Gastrocnemius medialis (tissue), 4 donors: ENCODE data around the gene DCP1B.

Experiments used
- CTCF ChIP-seq, 5 experiments: fragments of 450-650 bp in 3 of 5; fragments of 200-600 bp in 2 of 5; sonication (generic) in 2 of 5; IDR thresholded peaks in 4 of 5; conservative IDR thresholded peaks in 1 of 5; 1 replicate in 4 of 5; 2 replicates in 1 of 5; pipeline ENCODE4 v1.5.1; 2016 to 2019; ENCODE audit warnings: antibody characterized with exemption in 5 of 5, mild to moderate bottlenecking in 3 of 5, moderate library complexity in 3 of 5
- POLR2A ChIP-seq, 2 donors: fragments of 450-650 bp; IDR thresholded peaks; one replicate each; pipeline ENCODE4 v1.6.1; 2017; ENCODE audit warnings: antibody characterized with exemption in 2 of 2, mild to moderate bottlenecking in 2 of 2, moderate library complexity in 2 of 2

- no peak for TF ChIP-seq CTCF (IDR thresholded peaks at IDR 0.05 in 4 of 5, conservative IDR thresholded peaks at IDR 0.05 in 1 of 5)
- no peak for TF ChIP-seq POLR2A (IDR thresholded peaks at IDR 0.05)
Measured at GRCh38 chr12:2032506-2032905, 28.2 kb upstream of the DCP1B start.
